Central memory CD8-positive, alpha-beta T cell (primary cell): ENCODE results near the gene ILDR1.
A peak's percentile ranks its signal among the peaks of the same experiment; 100 is the strongest.
"Not testable (repeated sequence)": the region's sequence is repeated elsewhere in the genome, so short reads cannot be mapped to it uniquely, and the experiment has no call there.

Source experiments
- ATAC-seq: fragments of 150-1000 bp; cut with Tn5 transposase; replicated peaks from 2 replicates; pipeline ENCODE4 v1.10.0; 2022; ENCODE audit warnings: mild to moderate bottlenecking, moderate FRiP score, moderate number of reproducible peaks; ENCODE audit not compliant: poor library complexity, severe bottlenecking; ENCODE audit errors: extremely low read depth
- DNase-seq, 2 donors: peaks; one replicate each; pipeline ENCODE4 v3.0.0; 2021; ENCODE audit warnings: low spot score in 2 of 2
- H3K27ac Mint-ChIP-seq: one replicate; pipeline ENCODE4 v1.8.0; 2022; ENCODE audit warnings: low read depth, mild to moderate bottlenecking, moderate library complexity, mixed read lengths
- H3K27me3 Mint-ChIP-seq: one replicate; pipeline ENCODE4 v1.8.0; 2022; ENCODE audit warnings: mixed read lengths
- H3K36me3 Mint-ChIP-seq: one replicate; pipeline ENCODE4 v1.8.0; 2022; ENCODE audit warnings: mild to moderate bottlenecking, moderate library complexity, mixed read lengths; ENCODE audit not compliant: insufficient read depth
- H3K4me1 Mint-ChIP-seq: one replicate; pipeline ENCODE4 v1.8.0; 2022; ENCODE audit warnings: mixed read lengths
- H3K4me3 Mint-ChIP-seq: one replicate; pipeline ENCODE4 v1.8.0; 2022; ENCODE audit warnings: mild to moderate bottlenecking, moderate library complexity, mixed read lengths
- H3K9me3 Mint-ChIP-seq: one replicate; pipeline ENCODE4 v1.8.0; 2022; ENCODE audit warnings: mixed read lengths

Gene ILDR1

DNA sequence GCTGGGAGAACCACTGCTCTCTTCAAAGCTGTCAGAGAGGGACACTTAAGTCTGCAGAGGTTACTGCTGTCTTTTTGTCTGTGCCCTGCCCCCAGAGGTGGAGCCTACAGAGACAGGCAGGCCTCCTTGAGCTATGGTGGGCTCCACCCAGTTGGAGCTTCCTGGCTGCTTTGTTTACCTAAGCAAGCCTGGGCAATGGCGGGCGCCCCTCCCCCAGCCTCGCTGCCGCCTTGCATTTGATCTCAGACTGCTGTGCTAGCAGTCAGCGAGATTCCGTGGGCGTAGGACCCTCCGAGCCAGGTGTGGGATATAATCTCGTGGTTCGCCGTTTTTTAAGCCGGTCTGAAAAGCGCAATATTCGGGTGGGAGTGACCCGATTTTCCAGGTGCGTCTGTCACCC lies 25.2 kb upstream of the ILDR1 start:
- not testable (repeated sequence) for H3K9me3 Mint-ChIP-seq, H3K36me3 Mint-ChIP-seq, H3K27ac Mint-ChIP-seq, DNase-seq, H3K4me3 Mint-ChIP-seq, H3K4me1 Mint-ChIP-seq, ATAC-seq
- peaks cover 18% of the 10 kb centered on the region for H3K27me3 Mint-ChIP-seq

DNA sequence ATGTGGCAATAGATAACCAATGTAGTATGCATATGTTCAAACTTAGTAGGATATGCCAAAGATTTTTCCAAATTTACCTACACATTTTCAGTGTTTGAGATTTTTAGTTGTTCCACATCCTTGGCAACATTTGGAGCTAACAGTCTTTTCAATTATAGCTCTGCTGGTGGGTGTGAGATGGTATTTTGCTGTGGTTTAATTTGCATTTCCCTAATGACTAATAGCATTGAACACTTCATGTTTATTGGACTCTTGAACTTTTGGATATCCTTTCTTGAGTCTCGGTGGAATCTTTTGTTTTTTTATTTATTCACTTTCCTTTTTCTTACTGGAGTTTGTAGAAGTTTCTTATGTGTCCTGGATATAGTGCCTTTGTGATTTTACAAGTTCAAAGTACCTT lies 11.0 kb upstream of the ILDR1 start:
- ATAC-seq (no peak), DNase-seq (no peak)
- H3K36me3 Mint-ChIP-seq, result no peaks in the 10 kb centered on the region
- H3K4me1 Mint-ChIP-seq, result peaks cover 15% of the 10 kb centered on the region
- no peak overlapping the region for H3K27ac Mint-ChIP-seq
- no peak overlapping the region for H3K4me3 Mint-ChIP-seq
- H3K27me3 Mint-ChIP-seq, result no peaks in the 10 kb centered on the region
- H3K9me3 Mint-ChIP-seq, result peaks cover 13% of the 10 kb centered on the region

DNA sequence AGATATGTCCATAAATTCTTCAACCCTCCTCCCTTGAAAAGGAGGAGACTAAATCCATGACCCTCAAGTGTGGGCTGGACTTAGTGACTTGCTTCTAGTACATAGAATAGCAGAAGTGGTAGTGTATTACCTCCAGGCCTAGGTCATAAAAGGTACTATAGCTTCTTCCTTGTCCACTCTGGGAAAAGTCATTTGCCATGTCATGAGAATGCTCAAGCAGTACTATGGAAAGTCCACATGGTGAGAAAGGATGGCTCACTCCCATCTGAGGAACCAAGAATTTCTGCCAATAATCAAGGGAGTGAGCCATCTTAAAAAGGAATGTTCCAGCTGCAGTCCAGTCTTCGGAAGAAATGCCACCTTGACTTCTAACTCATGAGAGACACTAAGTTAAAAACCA lies 10.5 kb upstream of the ILDR1 start:
- Mint-ChIP-seq H3K27me3 (no peaks in the 10 kb centered on the region), H3K4me1 (peaks cover 15% of the 10 kb centered on the region), H3K27ac (no peak overlapping the region), H3K9me3 (peaks cover 8% of the 10 kb centered on the region), H3K36me3 (no peaks in the 10 kb centered on the region), H3K4me3 (no peak overlapping the region)
- no peak for ATAC-seq
- no peak for DNase-seq

DNA sequence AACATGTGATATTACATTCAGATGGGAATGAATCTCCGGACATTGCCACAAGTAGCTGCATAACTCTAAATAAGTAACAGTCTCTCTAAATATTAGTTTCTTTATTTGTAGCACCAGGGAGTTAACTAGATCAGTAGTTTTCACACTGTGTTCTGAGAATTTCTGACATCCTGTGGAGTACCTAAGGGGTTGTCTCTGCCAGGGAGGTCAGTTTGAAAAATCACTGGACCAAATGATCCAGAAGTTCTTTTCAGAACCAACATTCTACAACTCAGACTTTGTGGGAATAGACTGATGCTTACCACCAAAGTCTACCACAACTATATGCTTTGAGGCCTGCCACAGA lies 9.0 kb upstream of the ILDR1 start:
- DNase-seq (no peak), ATAC-seq (peak; percentile 20)
- H3K27ac Mint-ChIP-seq, result peak overlapping the region; percentile 83
- H3K9me3 Mint-ChIP-seq, result peaks cover 8% of the 10 kb centered on the region
- peaks cover 15% of the 10 kb centered on the region for H3K4me1 Mint-ChIP-seq
- peak overlapping the region; percentile 48 for H3K4me3 Mint-ChIP-seq
- no peaks in the 10 kb centered on the region for H3K27me3 Mint-ChIP-seq
- H3K36me3 Mint-ChIP-seq, result no peaks in the 10 kb centered on the region

DNA sequence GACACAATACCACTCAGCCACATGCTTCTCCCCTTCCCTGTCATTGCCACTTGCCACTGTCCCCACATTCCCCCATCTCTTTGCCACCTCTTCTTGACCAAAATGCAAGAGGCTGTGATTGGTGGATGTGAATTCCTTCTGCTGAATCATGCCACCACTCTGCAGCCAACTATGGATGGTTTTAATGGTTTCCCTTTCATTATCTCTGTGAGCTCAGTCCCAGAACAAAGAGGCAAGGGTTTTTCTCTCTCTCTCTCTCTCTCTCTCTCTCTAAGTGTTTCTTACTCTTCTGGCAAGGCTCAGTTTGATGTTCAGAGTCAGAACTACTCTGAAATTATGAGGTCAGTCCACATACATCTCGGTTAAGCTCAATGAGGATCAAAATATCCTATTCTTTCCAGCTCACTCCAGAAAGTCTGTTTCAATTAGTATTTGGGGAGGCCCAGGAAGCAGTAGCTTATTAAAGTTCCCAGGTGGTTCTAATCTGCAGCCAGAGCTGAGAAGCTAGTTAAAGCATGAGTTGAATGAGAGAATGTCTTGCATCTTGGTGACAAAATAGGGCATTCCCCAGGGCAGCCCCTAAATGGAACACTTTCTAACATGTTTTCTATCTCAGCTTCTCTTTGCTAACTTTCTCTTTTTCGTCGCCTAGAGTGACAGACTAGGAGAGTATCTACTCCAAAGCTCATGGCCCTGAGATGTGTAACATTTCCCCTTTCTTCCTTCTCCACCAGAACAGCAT lies 8.5 kb upstream of the ILDR1 start:
- Mint-ChIP-seq H3K4me3 (peak overlapping the region; percentile 48), H3K27me3 (no peaks in the 10 kb centered on the region), H3K9me3 (peaks cover 3% of the 10 kb centered on the region), H3K27ac (peak overlapping the region; percentile 83), H3K36me3 (no peaks in the 10 kb centered on the region), H3K4me1 (peaks cover 15% of the 10 kb centered on the region)
- ATAC-seq (peak; percentile 67), DNase-seq (no peak)

DNA sequence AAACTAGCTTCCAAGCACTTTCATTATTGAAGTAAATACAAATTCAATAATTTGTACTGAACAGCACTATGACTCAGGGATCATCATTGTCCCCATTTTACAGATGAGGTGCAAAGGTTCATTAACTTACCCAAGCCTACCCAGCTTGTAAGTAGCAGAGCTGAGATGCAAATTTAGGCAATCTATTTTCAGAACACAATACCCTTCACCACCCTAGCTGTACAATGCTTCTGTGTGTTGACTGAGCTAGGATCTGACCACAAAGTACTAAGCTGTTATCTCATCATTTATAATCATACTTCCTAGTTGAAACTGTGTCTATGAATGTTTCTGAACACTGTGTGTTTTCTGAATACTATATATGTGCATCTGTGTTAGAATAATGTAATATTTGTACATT lies 3.2 kb upstream of the ILDR1 start:
- H3K4me3 Mint-ChIP-seq, result no peak overlapping the region
- no peak for DNase-seq
- no peaks in the 10 kb centered on the region for H3K36me3 Mint-ChIP-seq
- peaks cover 9% of the 10 kb centered on the region for H3K4me1 Mint-ChIP-seq
- H3K27me3 Mint-ChIP-seq, result peaks cover 32% of the 10 kb centered on the region
- ATAC-seq, result no peak
- H3K27ac Mint-ChIP-seq, result no peak overlapping the region
- H3K9me3 Mint-ChIP-seq, result no peaks in the 10 kb centered on the region

DNA sequence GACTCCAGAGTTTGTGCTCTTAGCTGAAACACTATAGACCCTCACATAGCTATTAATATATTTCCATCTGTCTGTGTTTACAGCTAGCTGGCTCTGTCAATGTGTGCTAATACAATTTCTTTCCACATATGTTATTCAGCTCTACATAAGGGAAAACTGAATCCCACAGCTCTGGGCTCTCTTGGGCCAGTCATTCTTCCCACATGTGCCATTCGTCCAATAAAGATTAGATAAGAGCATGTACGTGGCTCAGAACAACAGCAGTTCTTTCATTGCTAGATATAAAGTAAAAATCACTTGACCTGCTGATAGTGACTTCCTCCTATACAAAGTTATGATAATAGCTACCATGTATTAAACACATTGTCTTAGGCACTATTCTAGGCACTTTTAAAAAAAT lies 2.8 kb upstream of the ILDR1 start:
- peaks cover 6% of the 10 kb centered on the region for H3K4me1 Mint-ChIP-seq
- H3K27ac Mint-ChIP-seq, result no peak overlapping the region
- no peaks in the 10 kb centered on the region for H3K9me3 Mint-ChIP-seq
- no peak for ATAC-seq
- no peak for DNase-seq
- H3K4me3 Mint-ChIP-seq, result no peak overlapping the region
- no peaks in the 10 kb centered on the region for H3K36me3 Mint-ChIP-seq
- peaks cover 36% of the 10 kb centered on the region for H3K27me3 Mint-ChIP-seq

DNA sequence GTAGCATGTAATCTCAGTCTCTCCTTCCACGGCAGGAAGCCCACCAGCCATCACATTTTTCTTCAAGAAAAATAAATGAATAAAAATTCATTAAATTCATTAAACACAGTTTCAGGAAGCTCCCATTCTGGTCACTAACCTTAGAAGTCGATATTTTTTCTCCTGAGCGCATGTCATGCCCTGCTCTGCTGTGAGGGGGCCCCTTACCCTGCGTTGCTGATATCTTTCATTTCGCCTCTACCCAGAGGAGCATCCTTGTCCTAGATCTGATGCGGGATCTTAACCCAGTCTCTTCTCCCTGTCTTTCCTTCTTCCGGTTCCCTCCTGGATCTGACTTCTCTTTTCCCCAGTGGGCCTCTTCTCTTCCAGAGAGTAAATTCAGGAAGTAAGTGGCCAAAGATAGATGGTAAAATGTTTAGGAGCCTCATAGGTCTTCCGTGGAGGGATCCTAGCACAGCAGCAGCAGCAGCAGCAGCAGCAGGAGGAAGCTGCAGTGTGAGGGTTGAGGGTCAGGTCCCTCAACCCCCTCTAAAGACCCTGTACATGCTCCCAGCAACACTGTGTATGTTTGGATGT lies 1.4 kb upstream of the ILDR1 start:
- no peak overlapping the region for H3K27ac Mint-ChIP-seq
- peaks cover 6% of the 10 kb centered on the region for H3K4me1 Mint-ChIP-seq
- no peaks in the 10 kb centered on the region for H3K9me3 Mint-ChIP-seq
- ATAC-seq, result no peak
- no peak overlapping the region for H3K4me3 Mint-ChIP-seq
- H3K27me3 Mint-ChIP-seq, result peaks cover 43% of the 10 kb centered on the region
- no peaks in the 10 kb centered on the region for H3K36me3 Mint-ChIP-seq
- no peak for DNase-seq

DNA sequence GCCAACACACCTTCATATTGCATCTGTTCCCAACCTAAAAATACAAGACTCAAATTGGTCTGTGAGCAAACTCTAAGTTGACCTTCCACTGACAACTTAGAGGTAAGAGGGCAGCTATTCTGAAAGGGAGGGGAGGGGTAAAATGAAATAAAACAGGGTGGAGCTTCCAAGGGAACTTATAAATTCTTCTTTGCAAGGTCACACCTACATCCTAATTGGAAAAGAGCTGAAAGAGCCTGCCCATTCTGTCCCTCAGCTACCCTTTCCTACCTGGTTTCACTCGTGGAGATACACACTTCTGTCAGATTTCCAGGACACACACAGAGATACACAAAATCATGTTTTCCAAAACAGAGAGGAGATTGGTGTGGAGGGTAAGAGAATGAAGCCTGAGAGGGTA lies 1.0 kb downstream of the ILDR1 start:
- no peaks in the 10 kb centered on the region for H3K36me3 Mint-ChIP-seq
- DNase-seq, result no peak
- H3K4me1 Mint-ChIP-seq, result peaks cover 6% of the 10 kb centered on the region
- H3K27ac Mint-ChIP-seq, result no peak overlapping the region
- H3K4me3 Mint-ChIP-seq, result no peak overlapping the region
- peaks cover 48% of the 10 kb centered on the region for H3K27me3 Mint-ChIP-seq
- no peak for ATAC-seq
- no peaks in the 10 kb centered on the region for H3K9me3 Mint-ChIP-seq

DNA sequence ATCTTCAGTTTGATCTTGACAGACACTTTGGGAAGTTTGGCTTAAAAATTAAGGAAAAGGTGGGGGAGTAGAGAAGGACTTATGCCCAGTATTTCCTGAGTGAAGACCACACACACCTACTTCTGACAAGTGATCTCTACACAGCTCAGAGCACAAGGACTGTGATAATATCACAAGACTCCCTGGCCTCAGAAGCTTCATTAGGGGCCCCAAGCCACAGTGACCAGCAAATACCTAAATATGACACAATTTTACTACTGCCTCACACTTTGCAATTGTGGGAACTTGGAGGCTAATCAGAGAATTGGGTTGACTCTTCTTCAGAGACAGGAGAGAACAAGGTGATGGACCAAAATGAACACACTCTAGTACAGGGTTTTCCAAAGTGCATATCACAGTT lies 2.6 kb downstream of the ILDR1 start:
- DNase-seq (no peak), ATAC-seq (no peak)
- no peak overlapping the region for H3K4me3 Mint-ChIP-seq
- H3K36me3 Mint-ChIP-seq, result no peaks in the 10 kb centered on the region
- H3K27me3 Mint-ChIP-seq, result peaks cover 48% of the 10 kb centered on the region
- H3K9me3 Mint-ChIP-seq, result no peaks in the 10 kb centered on the region
- H3K4me1 Mint-ChIP-seq, result peaks cover 6% of the 10 kb centered on the region
- no peak overlapping the region for H3K27ac Mint-ChIP-seq

DNA sequence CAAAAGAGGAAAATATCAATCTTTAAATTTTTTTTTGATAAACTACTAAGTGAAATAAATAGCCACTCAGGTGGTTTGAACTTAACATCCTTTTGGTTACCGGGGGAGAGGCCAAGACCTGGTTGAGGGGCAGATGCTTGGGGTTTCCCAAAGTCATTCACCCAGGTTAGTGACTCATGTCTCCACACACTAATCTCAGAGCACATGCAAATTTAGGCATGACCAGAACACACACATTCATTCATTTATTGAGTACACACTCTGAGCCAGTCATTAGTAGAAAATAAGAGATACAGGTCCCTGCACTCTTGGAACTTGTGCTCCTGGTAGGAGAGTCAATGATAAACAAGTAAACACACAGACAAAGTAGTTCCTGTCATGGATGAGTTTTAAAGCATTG lies 7.3 kb downstream of the ILDR1 start:
- Mint-ChIP-seq H3K36me3 (no peaks in the 10 kb centered on the region), H3K27me3 (peaks cover 12% of the 10 kb centered on the region), H3K4me3 (no peak overlapping the region), H3K27ac (no peak overlapping the region), H3K4me1 (no peaks in the 10 kb centered on the region), H3K9me3 (no peaks in the 10 kb centered on the region)
- no peak for DNase-seq
- no peak for ATAC-seq

DNA sequence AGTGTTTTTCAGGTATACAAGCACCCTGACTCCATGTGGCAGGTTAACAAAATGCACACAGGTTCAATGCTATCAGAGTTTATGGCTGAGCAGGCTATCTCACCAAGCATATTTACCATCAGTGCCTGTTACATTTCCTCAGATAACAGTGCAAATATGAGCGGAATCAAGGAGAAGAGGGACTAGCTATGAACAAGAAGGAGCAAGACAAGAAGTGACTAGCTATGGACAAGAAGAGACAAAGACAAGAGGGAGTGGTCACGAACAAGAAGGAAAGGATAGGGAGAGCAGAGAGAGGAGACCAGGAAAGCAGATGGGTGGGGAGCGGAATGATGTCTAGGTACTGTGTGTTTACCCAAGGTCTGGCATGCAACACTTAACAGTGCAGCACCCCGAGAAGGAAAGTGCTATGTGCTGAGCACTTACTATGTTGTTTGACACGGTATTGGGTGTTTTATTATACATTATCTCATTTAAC lies 8.6 kb downstream of the ILDR1 start:
- Mint-ChIP-seq H3K27me3 (peaks cover 6% of the 10 kb centered on the region), H3K4me3 (no peak overlapping the region), H3K27ac (no peak overlapping the region), H3K9me3 (no peaks in the 10 kb centered on the region), H3K4me1 (no peaks in the 10 kb centered on the region), H3K36me3 (no peaks in the 10 kb centered on the region)
- no peak for ATAC-seq
- no peak for DNase-seq

DNA sequence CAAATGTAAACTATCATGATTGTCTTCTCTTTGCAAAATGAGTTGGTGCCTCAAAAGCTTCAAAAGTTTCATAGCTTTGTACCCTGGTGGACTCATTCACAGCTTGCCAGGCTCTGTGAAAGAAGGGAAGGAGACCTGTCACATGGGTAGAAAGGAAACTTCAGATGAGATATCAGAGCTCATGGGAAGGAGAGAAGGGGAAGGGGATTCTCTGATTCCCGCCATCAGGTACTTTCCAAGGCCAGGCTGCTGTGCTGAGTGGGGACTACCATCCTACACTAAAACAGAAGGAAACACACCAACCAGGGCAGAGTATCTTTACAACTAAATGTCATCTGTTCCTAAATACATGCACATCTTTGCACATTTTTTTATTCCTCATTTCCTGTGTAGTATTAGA lies 9.2 kb downstream of the ILDR1 start:
- no peak overlapping the region for H3K27ac Mint-ChIP-seq
- H3K36me3 Mint-ChIP-seq, result no peaks in the 10 kb centered on the region
- no peaks in the 10 kb centered on the region for H3K4me1 Mint-ChIP-seq
- ATAC-seq (no peak), DNase-seq (no peak)
- H3K4me3 Mint-ChIP-seq, result no peak overlapping the region
- H3K27me3 Mint-ChIP-seq, result no peaks in the 10 kb centered on the region
- no peaks in the 10 kb centered on the region for H3K9me3 Mint-ChIP-seq
